Sigmoid colon (tissue), 7 donors: ENCODE results near the gene NHEJ1. TPM values are rescaled to one million over a fixed set of nuclear protein-coding genes. Genes with fewer than 3 reads are reported as not detected.

ENCODE experiments used
- DNase-seq: peaks from one replicate; pipeline ENCODE4 v3.0.0-alpha.2; 2019
- H3K27ac ChIP-seq, 4 donors: fragments of 200-600 bp; sonication (generic); one replicate each; pipeline ENCODE4 v1.5.1; 2016 to 2019; ENCODE audit warnings: mild to moderate bottlenecking in 1 of 4
- H3K27me3 ChIP-seq, 3 donors: fragments of 200-600 bp; sonication (generic); one replicate each; pipeline ENCODE4 v1.5.1; 2019; ENCODE audit warnings: mild to moderate bottlenecking in 1 of 3
- H3K36me3 ChIP-seq, 4 donors: fragments of 200-600 bp; sonication (generic); one replicate each; pipeline ENCODE4 v1.5.1; 2016 to 2019
- H3K4me1 ChIP-seq, 4 donors: fragments of 200-600 bp; sonication (generic); one replicate each; pipeline ENCODE4 v1.5.1; 2017 to 2019
- H3K4me3 ChIP-seq, 4 donors: fragments of 200-600 bp; sonication (generic); one replicate each; pipeline ENCODE4 v1.5.1; 2017 to 2019; ENCODE audit warnings: mild to moderate bottlenecking in 2 of 4, moderate library complexity in 1 of 4
- H3K9me3 ChIP-seq, 4 donors: fragments of 200-600 bp in 3 of 4; sonication (generic) in 3 of 4; one replicate each; pipeline versions ENCODE4 v1.5.1 to v1.6.1; 2013 to 2019
- EP300 ChIP-seq, 4 donors: sonication (generic); formaldehyde crosslinking; IDR thresholded peaks; one replicate each; pipeline ENCODE4 v1.6.1; 2017; ENCODE audit warnings: antibody characterized with exemption in 4 of 4
- POLR2A ChIP-seq, 2 donors: fragments of 450-650 bp; IDR thresholded peaks; one replicate each; pipeline ENCODE4 v1.6.1; 2016; ENCODE audit warnings: antibody characterized with exemption in 2 of 2, mild to moderate bottlenecking in 2 of 2, moderate library complexity in 2 of 2
- POLR2AphosphoS5 ChIP-seq, 4 donors: sonication (generic); formaldehyde crosslinking; IDR thresholded peaks; one replicate each; pipeline ENCODE4 v1.6.1; 2017; ENCODE audit warnings: antibody characterized with exemption in 4 of 4
- WGBS, 2 donors: extraction: QIAGEN DNeasy Blood & Tissue Kit; methylation state at CpG; one replicate each; pipeline ENCODE4 v1.1.7; 2013; 5-methylcytosine and 5-hydroxymethylcytosine counted together
- intact Hi-C: fragments of 100-400 bp; cut with DNase I; formaldehyde crosslinking; loops from one replicate; pipeline ENCODE4 v1.15.1; 2023
- polyA plus RNA-seq, 3 donors: library from polyadenylated mRNA; stranded (reverse); fragments of 200-250 nt; gene quantifications; one replicate each; pipeline ENCODE4 v1.2.3, GENCODE V29; 2013
- total RNA-seq, 4 donors: library from RNA; depleted of rRNA; stranded (reverse); fragments of >200 nt; gene quantifications; one replicate each; pipeline ENCODE4 v1.1.0, GENCODE V29; 2016
- TF ChIP-seq, protein P1 (sequence below), 4 experiments: fragments of 450-650 bp in 3 of 4; fragments of 200-600 bp in 1 of 4; IDR thresholded peaks; one replicate each; pipeline ENCODE4 v1.5.1; 2016 to 2019; ENCODE audit warnings: antibody characterized with exemption in 4 of 4, mild to moderate bottlenecking in 3 of 4, moderate library complexity in 2 of 4
- donor health status: healthy with polysubstance abuse.
- donor health status: Bipolar disorder and iron deficiency.
- donor health status: healthy.

NHEJ1 gene
- total and polyA plus RNA-seq, 7 donors, result 15.1 to 60.1 (median 22.5) TPM

DNA sequence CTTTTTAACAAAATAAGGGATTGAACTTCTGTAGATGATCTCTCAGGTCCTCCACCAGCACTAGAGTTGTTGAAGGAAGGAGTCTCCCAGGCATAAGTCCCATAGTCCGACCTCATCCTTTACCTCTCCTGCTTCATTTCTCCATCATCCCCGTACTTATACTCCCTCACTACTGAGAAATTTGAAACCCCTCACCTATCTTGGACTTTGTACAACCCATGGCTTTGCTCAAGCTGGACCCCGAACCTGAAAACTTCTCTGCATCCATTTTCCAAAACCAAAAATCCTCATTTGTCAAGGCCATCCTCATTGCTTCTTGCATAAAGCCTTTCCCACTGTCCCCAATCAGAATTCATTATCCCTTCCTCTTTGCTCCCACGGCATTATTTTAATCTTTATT, 482 bp upstream of the NHEJ1 start:
- no peak for DNase-seq
- peak overlapping the region; percentile 70 to 75 (median 72) for H3K4me3 ChIP-seq
- WGBS, 2 donors, result 53 to 77% methylated on average over 4 of the region's 4 CpGs
- TF ChIP-seq POLR2AphosphoS5 (IDR thresholded peaks at IDR 0.05), result no peak
- no peak for TF ChIP-seq EP300 (IDR thresholded peaks at IDR 0.05)
- TF ChIP-seq, protein P1, sequence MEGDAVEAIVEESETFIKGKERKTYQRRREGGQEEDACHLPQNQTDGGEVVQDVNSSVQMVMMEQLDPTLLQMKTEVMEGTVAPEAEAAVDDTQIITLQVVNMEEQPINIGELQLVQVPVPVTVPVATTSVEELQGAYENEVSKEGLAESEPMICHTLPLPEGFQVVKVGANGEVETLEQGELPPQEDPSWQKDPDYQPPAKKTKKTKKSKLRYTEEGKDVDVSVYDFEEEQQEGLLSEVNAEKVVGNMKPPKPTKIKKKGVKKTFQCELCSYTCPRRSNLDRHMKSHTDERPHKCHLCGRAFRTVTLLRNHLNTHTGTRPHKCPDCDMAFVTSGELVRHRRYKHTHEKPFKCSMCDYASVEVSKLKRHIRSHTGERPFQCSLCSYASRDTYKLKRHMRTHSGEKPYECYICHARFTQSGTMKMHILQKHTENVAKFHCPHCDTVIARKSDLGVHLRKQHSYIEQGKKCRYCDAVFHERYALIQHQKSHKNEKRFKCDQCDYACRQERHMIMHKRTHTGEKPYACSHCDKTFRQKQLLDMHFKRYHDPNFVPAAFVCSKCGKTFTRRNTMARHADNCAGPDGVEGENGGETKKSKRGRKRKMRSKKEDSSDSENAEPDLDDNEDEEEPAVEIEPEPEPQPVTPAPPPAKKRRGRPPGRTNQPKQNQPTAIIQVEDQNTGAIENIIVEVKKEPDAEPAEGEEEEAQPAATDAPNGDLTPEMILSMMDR (IDR thresholded peaks at IDR 0.05), result no peak
- no peak for TF ChIP-seq POLR2A (IDR thresholded peaks at IDR 0.05)
- peaks cover 0 to 13% (median 10%) of the 10 kb centered on the region in 4 donors for H3K4me1 ChIP-seq
- no peaks in the 10 kb centered on the region for H3K9me3 ChIP-seq
- H3K36me3 ChIP-seq, result peaks cover 0 to 15% (median 12%) of the 10 kb centered on the region in 4 donors
- intact Hi-C loops, result loop anchor here (2.0 to 5.0 kb wide), 3 partner anchors 16 to 226 kb away; partner anchors contain the start of genes ABCB6, CNPPD1 and DNPEP
- peak overlapping the region; percentile 93 to 99 (median 96) for H3K27ac ChIP-seq
- no peaks in the 10 kb centered on the region for H3K27me3 ChIP-seq

DNA sequence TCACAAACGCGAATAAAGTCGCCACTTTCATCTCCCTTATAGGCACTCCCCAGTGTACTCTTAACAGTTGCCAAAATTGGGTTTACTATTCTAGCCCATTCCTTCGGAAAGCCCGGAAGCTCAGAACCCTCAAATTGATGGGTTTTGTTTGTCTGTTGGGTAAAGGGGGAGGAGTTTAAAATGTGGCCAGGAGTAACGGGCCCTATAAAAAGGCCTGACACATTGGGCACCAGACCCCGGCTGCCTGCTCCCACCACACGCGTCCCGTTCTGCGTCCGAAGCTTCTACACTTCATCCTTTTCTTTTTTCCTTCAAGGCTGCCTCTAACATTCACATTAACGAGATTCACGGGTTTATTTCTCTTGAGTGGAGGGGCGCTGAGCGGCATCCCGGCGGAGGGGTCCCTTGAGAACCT, 837 bp downstream of the NHEJ1 start:
- intact Hi-C loops, result loop anchor here (1.0 to 10.0 kb wide), 7 partner anchors 17 to 228 kb away; partner anchors contain the start of genes ABCB6, CNPPD1, CRYBA2 and DNPEP
- 6 to 13% methylated on average over 18 of the region's 18 CpGs for WGBS, 2 donors

DNA sequence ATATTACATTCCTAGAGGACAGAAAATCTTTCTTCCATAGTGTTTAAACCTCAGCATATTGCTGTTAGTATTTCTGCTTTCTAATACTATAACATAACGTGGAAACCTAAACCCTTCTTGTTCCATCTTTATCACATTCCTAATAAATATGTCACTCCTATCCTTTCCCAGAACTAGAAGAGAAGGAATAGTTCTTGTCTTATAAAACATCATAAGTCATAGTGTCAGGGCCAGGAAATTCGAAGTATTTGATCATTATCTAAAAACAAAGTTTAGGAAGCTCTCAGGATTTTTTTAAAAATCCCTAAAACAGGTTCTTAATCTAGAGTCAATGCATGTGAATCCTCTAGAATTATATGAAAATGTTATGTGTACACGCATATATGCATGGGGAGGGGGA, 2.0 kb downstream of the NHEJ1 start:
- Histone ChIP-seq H3K4me3 (no peak overlapping the region), H3K4me1 (peaks cover 0 to 13% (median 10%) of the 10 kb centered on the region in 4 donors), H3K27ac (no peak overlapping the region), H3K27me3 (no peaks in the 10 kb centered on the region), H3K9me3 (no peaks in the 10 kb centered on the region), H3K36me3 (peaks cover 0 to 24% (median 16%) of the 10 kb centered on the region in 4 donors)
- intact Hi-C loops, result loop anchor here (10.0 kb wide), 1 partner anchor 164 kb away; the partner anchor contains the start of gene CRYBA2
- 91 to 96% methylated on average over 3 of the region's 3 CpGs for WGBS, 2 donors
- DNase-seq, result no peak
- TF ChIP-seq POLR2A (IDR thresholded peaks at IDR 0.05), result no peak
- TF ChIP-seq POLR2AphosphoS5 (IDR thresholded peaks at IDR 0.05), result no peak
- no peak for TF ChIP-seq EP300 (IDR thresholded peaks at IDR 0.05)
- TF ChIP-seq, protein P1 (IDR thresholded peaks at IDR 0.05), result no peak

More for the DNA sequence above, 837 bp downstream of the NHEJ1 start:
- Histone ChIP-seq H3K4me3 (peak overlapping the region; percentile 70 to 75 (median 72)), H3K27ac (peak overlapping the region; percentile 93 to 99 (median 96)), H3K4me1 (peaks cover 0 to 13% (median 10%) of the 10 kb centered on the region in 4 donors), H3K9me3 (no peaks in the 10 kb centered on the region), H3K36me3 (peaks cover 0 to 20% (median 12%) of the 10 kb centered on the region in 4 donors), H3K27me3 (no peaks in the 10 kb centered on the region)
- TF ChIP-seq, protein P1 (IDR thresholded peaks at IDR 0.05), result no peak
- TF ChIP-seq POLR2AphosphoS5 (IDR thresholded peaks at IDR 0.05), result no peak
- no peak for TF ChIP-seq POLR2A (IDR thresholded peaks at IDR 0.05)
- no peak for TF ChIP-seq EP300 (IDR thresholded peaks at IDR 0.05)
- DNase-seq, result no peak

DNA sequence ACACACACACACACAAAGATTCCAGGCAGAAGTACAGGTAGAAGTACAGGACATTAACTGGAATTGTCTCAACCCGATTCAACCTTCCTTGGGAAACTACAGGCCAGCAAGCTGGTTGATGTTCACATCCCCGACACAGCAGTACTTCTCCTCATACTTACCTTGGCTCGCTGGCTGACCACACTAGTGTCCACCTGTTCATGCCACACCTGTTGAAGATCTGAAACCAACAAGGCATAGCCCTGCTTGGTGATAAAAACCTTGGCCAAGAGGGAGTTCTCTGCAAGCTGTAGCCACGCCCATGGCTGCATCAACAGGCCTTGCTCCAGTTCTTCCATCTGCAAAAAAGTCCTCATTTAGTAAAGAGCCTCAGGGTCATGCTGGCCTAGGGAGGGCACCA, 2.6 kb downstream of the NHEJ1 start:
- no peak overlapping the region for H3K27ac ChIP-seq
- H3K36me3 ChIP-seq, result peaks cover 0 to 25% (median 16%) of the 10 kb centered on the region in 4 donors
- H3K4me1 ChIP-seq, result peaks cover 0 to 13% (median 10%) of the 10 kb centered on the region in 4 donors
- TF ChIP-seq, protein P1 (IDR thresholded peaks at IDR 0.05), result no peak
- TF ChIP-seq EP300 (IDR thresholded peaks at IDR 0.05) (no peak), POLR2A (IDR thresholded peaks at IDR 0.05) (no peak), POLR2AphosphoS5 (IDR thresholded peaks at IDR 0.05) (no peak)
- DNase-seq, result no peak
- WGBS, 2 donors, result 78 to 90% methylated on average over 4 of the region's 4 CpGs
- intact Hi-C loops, result loop anchor here (10.0 kb wide), 1 partner anchor 163 kb away; the partner anchor contains the start of gene CRYBA2
- no peaks in the 10 kb centered on the region for H3K9me3 ChIP-seq
- H3K27me3 ChIP-seq, result no peaks in the 10 kb centered on the region
- H3K4me3 ChIP-seq, result no peak overlapping the region
